RCC 7860 (cell line): ENCODE data around the gene SPAG9.

ENCODE experiments used
- DNase-seq: peaks from one replicate; pipeline ENCODE4 v3.0.0-alpha.2; 2015; ENCODE audit warnings: low spot score
- FAIRE-seq: peaks from 2 replicates; lab custom pipeline; 2012; peaks lifted over from hg19 to GRCh38; lab: Jason Lieb, UNC

Gene SPAG9

DNA sequence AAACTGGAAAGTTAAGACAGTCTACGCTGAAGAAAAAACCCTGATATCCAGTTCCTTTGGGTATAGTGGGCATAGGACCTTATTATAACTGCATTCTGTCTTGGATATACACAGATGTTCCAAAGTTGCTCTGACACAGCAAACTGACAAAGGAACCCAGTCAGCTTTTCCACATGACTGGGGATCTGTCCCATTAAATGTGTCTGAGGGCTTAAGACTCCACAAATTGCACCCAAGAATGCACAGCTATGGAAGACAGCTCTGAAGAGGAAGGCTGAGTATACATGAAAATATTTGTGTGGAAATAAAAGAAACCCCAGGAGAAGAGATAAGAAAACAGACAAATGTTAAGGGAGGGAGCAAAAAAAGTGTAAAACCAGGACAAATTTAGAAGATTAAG is 114.1 kb downstream of the SPAG9 start:
- no peak for DNase-seq
- no peak for FAIRE-seq

DNA sequence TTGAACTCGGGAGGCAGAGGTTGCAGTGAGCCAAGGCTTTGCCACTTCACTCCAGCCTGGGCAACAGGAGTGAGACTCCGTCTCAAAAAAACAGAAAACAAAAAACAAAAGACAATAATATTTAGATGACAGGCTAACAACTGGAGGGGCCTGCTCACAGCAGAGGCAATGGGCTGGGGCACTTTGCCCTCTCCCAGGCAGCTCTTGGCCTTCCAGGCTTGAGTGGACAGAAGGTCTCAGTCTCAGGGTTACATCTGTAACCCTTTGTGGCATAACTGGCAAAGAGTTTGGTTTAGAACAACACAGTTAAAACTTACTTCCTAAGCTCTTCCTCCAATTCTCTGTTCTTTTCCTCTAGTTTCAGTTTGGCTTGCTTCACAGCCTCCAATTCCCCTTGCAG is 114.9 kb downstream of the SPAG9 start:
- DNase-seq = no peak
- FAIRE-seq = no peak

- DNase-seq = no peak
- no peak for FAIRE-seq
Measured at GRCh38 chr17:51004249-51004648, 116.4 kb downstream of the SPAG9 start.

GRCh38 chr17:51000835-51001638 is 119.6 kb downstream of the SPAG9 start:
- FAIRE-seq (peak; percentile 79), DNase-seq (peak; percentile 53)

GRCh38 chr17:50995668-50996067 is 125.0 kb downstream of the SPAG9 start:
- DNase-seq (no peak), FAIRE-seq (no peak)

DNA sequence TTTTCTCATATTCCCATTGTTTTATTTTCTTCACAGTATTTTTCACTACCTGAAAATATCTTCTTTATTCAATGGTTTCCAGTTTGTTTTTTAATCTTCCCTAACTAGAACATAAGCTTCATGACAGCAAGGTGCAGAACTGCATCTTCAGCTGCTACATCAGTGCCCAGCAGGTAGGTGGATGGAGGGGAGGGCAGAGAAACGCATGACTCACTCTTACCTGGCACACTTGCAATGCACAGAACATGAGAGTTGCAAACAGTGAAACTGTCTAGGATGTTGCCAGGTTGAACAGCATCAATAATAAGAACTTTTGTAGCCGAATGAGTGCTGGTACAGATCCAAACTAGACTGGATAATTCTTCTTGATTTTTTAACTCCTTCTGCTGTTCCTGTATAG is 127.1 kb downstream of the SPAG9 start:
- no peak for FAIRE-seq
- DNase-seq = no peak

DNA sequence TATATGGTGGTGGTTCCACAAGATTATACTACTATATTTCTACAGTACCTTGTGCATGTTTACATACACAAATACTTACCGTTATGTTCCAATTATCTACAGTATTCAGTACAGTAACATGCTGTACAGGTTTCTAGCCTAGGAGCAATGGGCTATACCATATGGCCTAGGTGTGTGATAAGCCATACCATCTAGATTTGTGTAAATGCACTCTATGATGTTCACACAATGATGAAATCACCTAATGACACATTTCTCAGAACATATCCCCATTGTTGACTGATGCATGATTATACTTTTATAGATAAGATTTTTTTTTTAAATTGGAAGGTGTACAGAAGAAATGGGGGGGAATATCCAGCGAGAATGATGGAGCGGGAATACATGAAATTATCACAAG is 131.5 kb downstream of the SPAG9 start:
- DNase-seq (no peak), FAIRE-seq (no peak)

- DNase-seq (no peak), FAIRE-seq (no peak)
Measured at GRCh38 chr17:50988427-50988826, 132.2 kb downstream of the SPAG9 start.

- DNase-seq = no peak
- FAIRE-seq = peak; percentile 34
Measured at GRCh38 chr17:50986989-50987660, 133.5 kb downstream of the SPAG9 start.

DNA sequence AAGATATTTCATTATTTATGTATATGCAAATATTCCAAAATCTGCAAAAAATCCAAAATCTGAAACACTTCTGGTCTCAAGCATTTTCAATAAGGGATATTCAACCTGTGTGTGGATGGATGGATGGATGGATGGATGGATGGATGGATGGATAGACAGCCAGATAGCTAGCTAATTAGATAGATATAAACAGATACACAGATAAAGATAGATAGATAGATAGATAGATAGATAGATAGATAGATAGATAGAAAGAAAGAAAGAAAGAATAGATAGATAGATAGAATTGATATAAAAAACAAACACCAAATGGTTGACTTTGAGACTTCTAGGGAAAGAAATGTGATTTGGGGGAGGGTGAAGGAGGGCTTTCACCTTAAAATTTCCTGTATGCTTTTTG is 139.4 kb downstream of the SPAG9 start:
- FAIRE-seq = no peak

DNA sequence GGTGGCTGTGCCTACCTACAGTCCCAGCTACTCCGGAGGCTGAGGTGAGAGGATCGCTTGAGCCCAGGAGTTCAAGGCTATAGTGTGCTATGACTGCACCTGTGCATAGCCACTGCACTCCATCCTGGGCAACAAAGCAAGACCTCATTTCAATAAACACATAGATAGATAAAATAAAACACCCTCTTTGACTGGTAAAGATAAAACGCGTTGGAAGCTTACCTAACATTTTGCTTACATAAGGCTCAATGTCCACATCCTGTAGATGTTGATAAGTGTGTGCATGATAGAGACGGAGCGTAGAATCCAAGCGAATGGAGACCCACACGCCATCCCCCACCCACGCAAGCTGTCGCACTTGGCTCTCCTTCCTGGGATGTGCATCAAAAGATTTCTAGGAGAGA is 141.1 kb downstream of the SPAG9 start:
- no peak for FAIRE-seq
- no peak for DNase-seq

More for the DNA sequence above, 139.4 kb downstream of the SPAG9 start:
- no peak for DNase-seq

DNA sequence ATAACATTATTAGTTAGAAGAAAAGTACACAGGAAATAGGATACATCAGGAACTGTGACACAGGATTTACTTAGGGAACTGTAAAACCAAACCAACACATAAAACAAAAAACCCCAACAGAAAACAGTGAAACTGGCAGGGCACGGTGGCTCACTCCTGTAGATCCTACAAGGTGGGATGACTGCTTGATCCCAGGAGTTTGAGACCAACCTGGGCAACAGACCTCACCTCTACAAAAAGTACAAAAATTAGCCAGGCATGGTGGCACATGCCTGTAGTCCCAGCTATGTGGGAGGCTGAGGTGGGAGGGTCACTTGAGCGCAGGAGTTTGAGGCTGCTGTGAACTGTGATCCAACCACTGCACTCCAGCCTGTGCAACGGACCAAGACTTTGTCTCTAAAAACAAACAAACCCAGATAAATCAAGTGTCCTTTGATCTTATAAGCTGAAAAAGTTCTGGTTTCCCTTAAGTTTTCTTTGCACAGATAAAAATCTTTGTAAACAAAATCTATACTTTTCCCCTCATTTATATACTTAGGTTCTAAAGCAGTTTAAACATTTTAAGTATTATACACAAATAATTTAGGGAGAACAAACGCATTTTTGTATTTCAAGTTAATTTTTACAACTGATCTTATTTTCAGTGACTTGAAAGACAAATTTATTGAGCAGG is 143.0 kb downstream of the SPAG9 start:
- no peak for FAIRE-seq

DNA sequence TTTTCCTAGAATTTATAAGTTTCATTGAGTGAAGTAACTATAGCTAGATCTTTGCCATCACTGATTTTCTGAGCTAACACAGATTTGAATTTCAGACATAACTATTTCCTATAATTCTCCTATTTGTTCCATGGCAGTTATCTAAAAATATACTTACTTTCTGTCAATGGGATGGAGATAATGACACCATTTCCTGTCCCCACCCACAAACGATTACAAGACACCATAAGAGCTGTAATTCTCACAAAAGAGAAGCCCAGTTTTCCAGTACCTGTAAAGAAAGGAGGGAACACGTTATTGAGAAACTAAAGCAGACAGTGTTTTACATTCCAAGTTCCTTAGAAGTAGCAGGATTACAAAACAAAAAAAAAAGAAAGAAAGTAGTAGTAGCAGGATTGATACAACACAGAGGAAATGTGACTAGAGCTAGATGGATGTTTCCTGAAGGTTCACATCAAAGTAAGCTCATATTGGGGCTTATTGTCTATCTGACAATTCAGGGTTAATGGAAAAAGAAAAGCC is 143.7 kb downstream of the SPAG9 start:
- DNase-seq (no peak), FAIRE-seq (no peak)

More for the DNA sequence above, 143.0 kb downstream of the SPAG9 start:
- no peak for DNase-seq

GRCh38 chr17:50973557-50974494 is 146.8 kb downstream of the SPAG9 start:
- FAIRE-seq (no peak), DNase-seq (no peak)

GRCh38 chr17:50972577-50972976 is 148.1 kb downstream of the SPAG9 start:
- DNase-seq (no peak), FAIRE-seq (no peak)

GRCh38 chr17:50967795-50968194 is 152.9 kb downstream of the SPAG9 start:
- DNase-seq = no peak
- no peak for FAIRE-seq

- DNase-seq (no peak), FAIRE-seq (no peak)
Measured at GRCh38 chr17:50966163-50966666, 154.5 kb downstream of the SPAG9 start.

DNA sequence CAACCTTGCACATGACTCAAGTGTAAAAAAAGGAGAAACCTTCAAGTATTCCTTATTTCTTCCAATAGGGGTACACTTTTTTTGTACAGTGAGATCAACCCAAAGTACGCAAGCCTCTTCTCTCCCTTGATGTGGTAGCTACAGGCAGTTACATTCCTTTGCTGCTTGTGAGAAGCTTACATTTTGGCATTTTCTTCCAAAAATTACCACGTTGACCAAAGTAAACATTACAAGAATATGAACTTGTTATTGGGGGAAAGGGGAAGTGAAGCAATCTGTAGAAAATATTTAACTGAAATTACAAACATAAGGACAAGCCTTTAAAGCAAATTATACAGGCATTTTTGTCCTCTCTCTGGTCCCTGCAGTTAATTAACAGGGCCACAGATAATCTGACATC is 157.5 kb downstream of the SPAG9 start:
- DNase-seq (no peak), FAIRE-seq (no peak)

DNA sequence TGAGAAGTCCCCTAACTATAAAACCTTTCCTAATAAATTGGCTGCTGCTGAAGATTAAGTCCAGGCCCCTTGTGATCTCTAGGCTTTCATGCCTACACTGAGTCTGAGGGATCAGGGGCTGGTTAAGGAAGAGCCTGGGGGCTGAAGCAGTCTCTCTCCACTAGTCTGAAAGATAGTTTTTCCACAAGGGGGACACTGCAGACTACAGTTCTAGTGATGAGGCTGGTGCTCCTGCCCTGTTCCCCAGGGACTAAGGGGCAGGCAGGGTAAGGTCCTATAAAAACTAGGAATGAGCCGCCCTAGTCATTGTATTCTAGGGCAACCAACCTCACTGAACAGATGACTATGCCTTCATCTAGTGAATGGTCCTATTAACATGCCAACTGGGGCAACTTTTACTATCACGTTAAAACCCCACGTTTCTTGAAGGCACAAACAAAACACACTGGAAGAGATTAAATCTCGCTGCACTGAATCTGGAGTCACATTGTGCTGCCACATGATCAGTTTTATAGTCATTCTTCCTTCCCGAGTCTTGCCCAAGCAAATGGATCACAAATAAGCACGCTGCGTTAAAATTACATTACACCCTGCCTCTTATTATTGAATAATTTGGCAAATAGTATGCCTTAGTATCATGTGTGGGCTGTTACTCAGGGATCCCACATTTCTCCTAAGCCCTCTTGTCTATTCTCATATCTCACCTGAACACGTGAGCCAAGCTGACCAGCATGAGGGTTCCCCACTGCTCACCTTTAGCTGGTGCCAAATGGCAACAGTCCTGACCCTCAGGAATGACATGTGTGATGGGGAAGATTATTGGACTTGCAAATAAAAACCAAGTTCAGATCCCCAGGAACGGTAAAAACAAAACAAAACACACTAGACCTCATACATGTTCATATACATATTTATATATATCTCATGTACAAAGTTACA is 159.1 kb downstream of the SPAG9 start:
- FAIRE-seq (no peak), DNase-seq (no peak)
